Measurements from ENCODE around the gene KSR1. TPM values are rescaled to one million over a fixed set of nuclear protein-coding genes. Genes with fewer than 3 reads are reported as not detected.
"Not testable (repeated sequence)": the region's sequence is repeated elsewhere in the genome, so short reads cannot be mapped to it uniquely, and the experiment has no call there.

The KSR1 gene
- total and polyA plus RNA-seq, 2 of the 8 experiments (the other 6 are each of a cell fraction or from before 2014, with no cell fraction given): 14.1 to 34.7 TPM

GRCh38 chr17:27653449-27653971, 197.3 kb downstream of the KSR1 start:
- CTCF ChIA-PET (ENCODE audit: partially characterized antibody): interaction anchor here (1.0 to 18.4 kb wide), 16 partner anchors 12 to 240 kb away, joined by 3 to 338 read pairs (median 8); partner anchors contain the start of gene LGALS9
- H3K4ac ChIP-seq (replicated peaks; ENCODE audit: insufficient read length, low read depth, low read length): not testable (repeated sequence)
- 89% methylated on average over 6 of the region's 9 CpGs; no CpG with 5 or more reads in 1 of the 2 experiments for WGBS, 2 experiments (ENCODE audit: extremely low coverage in 1 of 2, insufficient coverage in 1 of 2, insufficient read length in 1 of 2, insufficient replicate concordance in 2 of 2, low coverage in 1 of 2, low lambda C conversion rate in 2 of 2, missing lambda C conversion rate in 1 of 2)

More at GRCh38 chr17:27653449-27653971, 197.3 kb downstream of the KSR1 start:
- H3K14ac ChIP-seq (ENCODE audit: insufficient read length); H2BK5ac ChIP-seq (ENCODE audit: low read depth, low read length); H2BK120ac ChIP-seq (replicated peaks; ENCODE audit: low read depth, low read length); H3K4me2 ChIP-seq (ENCODE audit: insufficient read depth in 1 of 2, low read depth in 2 of 2, low read length in 2 of 2); H3K18ac ChIP-seq (ENCODE audit: extremely low read depth, low read length); H2AFZ ChIP-seq (ENCODE audit: low read length); H4K8ac ChIP-seq (ENCODE audit: extremely low read depth, insufficient read depth, low read length); POLR2A ChIA-PET (ENCODE audit: partially characterized antibody); H3K9me3 ChIP-seq (ENCODE audit: insufficient read depth in 2 of 2, low read depth in 1 of 2, low read length in 1 of 2); H2BK12ac ChIP-seq (ENCODE audit: low read depth, low read length); H4K91ac ChIP-seq (replicated peaks; ENCODE audit: insufficient read length, low read length); H3K27ac ChIP-seq (ENCODE audit: low read depth, low read length); H3K4me3 ChIP-seq (ENCODE audit: extremely low read depth in 1 of 4, insufficient read depth in 2 of 4, low read depth in 3 of 4, low read length in 4 of 4); H3K36me3 ChIP-seq (ENCODE audit: control insufficient read depth in 2 of 4, insufficient read depth in 4 of 4, low read length in 3 of 4); H2BK20ac ChIP-seq (ENCODE audit: low read length); H3K79me2 ChIP-seq (ENCODE audit: control insufficient read depth in 1 of 2, insufficient read depth in 2 of 2, low read length in 2 of 2); FAIRE-seq; H3K56ac ChIP-seq (replicated peaks; ENCODE audit: insufficient read length, low read depth, low read length); H3K79me1 ChIP-seq (ENCODE audit: low read depth, low read length); H4K5ac ChIP-seq (ENCODE audit: insufficient read length, low read depth, low read length); H2BK15ac ChIP-seq (ENCODE audit: low read length); H3K23ac ChIP-seq (ENCODE audit: insufficient read length); H3K4me1 ChIP-seq (replicated peaks in 1 of 4; ENCODE audit: control insufficient read depth in 3 of 4, insufficient read depth in 4 of 4, low read length in 3 of 4); H4K20me1 ChIP-seq (replicated peaks in 1 of 2; ENCODE audit: control insufficient read depth in 1 of 2, insufficient read depth in 2 of 2, low read length in 2 of 2); H3K23me2 ChIP-seq (ENCODE audit: low read depth, low read length); H2AK5ac ChIP-seq (ENCODE audit: low read depth, low read length); H3K27me3 ChIP-seq (replicated peaks in 1 of 4; ENCODE audit: control insufficient read depth in 3 of 4, extremely low read depth in 1 of 4, insufficient read depth in 3 of 4, low read length in 3 of 4); DNase-seq (ENCODE audit: low read depth in 1 of 2, low spot score in 2 of 2); H3K9ac ChIP-seq (replicated peaks in 1 of 4; ENCODE audit: extremely low read depth in 1 of 4, low read depth in 3 of 4, low read length in 3 of 4): not testable (repeated sequence)

Data from H1 (cell line).